Stimulated activated CD4-positive, alpha-beta T cell treated with anti-CD3 and anti-CD28 coated beads, Interleukin-4, amount 100 ng/mL, for 24 hours (primary cell): Measurements from ENCODE around the gene PPP2R2C.

Experiments used
- DNase-seq: peaks from one replicate; pipeline ENCODE4 v3.0.0-alpha.2; 2020

The PPP2R2C gene

GRCh38 chr4:6339818-6340445 is 132.5 kb downstream of the PPP2R2C start:
- no peak for DNase-seq

GRCh38 chr4:6338951-6339817 is 133.2 kb downstream of the PPP2R2C start:
- no peak for DNase-seq

GRCh38 chr4:6338175-6338950 is 134.1 kb downstream of the PPP2R2C start:
- no peak for DNase-seq

- no peak for DNase-seq
Measured at GRCh38 chr4:6337331-6337935, 135.0 kb downstream of the PPP2R2C start.

- DNase-seq, result no peak
Measured at GRCh38 chr4:6336166-6336565, 136.2 kb downstream of the PPP2R2C start.

GRCh38 chr4:6335040-6335590 is 137.3 kb downstream of the PPP2R2C start:
- DNase-seq, result no peak

GRCh38 chr4:6334203-6334887 is 138.1 kb downstream of the PPP2R2C start:
- DNase-seq, result no peak

GRCh38 chr4:6333301-6334202 is 138.9 kb downstream of the PPP2R2C start:
- no peak for DNase-seq

GRCh38 chr4:6332669-6333050 is 139.8 kb downstream of the PPP2R2C start:
- DNase-seq, result no peak

GRCh38 chr4:6332042-6332668 is 140.3 kb downstream of the PPP2R2C start:
- peak; percentile 28 for DNase-seq

- DNase-seq, result no peak
Measured at GRCh38 chr4:6331468-6331867, 140.9 kb downstream of the PPP2R2C start.

GRCh38 chr4:6331018-6331417 is 141.4 kb downstream of the PPP2R2C start:
- DNase-seq, result peak; percentile 22

- no peak for DNase-seq
Measured at GRCh38 chr4:6330384-6330767, 142.0 kb downstream of the PPP2R2C start.

GRCh38 chr4:6329478-6330383 is 142.7 kb downstream of the PPP2R2C start:
- DNase-seq, result no peak

GRCh38 chr4:6328526-6328925 is 143.9 kb downstream of the PPP2R2C start:
- no peak for DNase-seq

- DNase-seq, result peak; percentile 81
Measured at GRCh38 chr4:6327220-6327917, 145.0 kb downstream of the PPP2R2C start.

- no peak for DNase-seq
Measured at GRCh38 chr4:6326312-6327060, 145.9 kb downstream of the PPP2R2C start.

GRCh38 chr4:6325788-6326290 is 146.6 kb downstream of the PPP2R2C start:
- no peak for DNase-seq
